ENCODE results near the gene SDK2.
"Not testable (repeated sequence)": the region's sequence is repeated elsewhere in the genome, so short reads cannot be mapped to it uniquely, and the experiment has no call there.

The SDK2 gene

GRCh38 chr17:73320601-73321264 is 323.5 kb downstream of the SDK2 start:
- DNase-seq (ENCODE audit: low spot score) = no peak

DNA sequence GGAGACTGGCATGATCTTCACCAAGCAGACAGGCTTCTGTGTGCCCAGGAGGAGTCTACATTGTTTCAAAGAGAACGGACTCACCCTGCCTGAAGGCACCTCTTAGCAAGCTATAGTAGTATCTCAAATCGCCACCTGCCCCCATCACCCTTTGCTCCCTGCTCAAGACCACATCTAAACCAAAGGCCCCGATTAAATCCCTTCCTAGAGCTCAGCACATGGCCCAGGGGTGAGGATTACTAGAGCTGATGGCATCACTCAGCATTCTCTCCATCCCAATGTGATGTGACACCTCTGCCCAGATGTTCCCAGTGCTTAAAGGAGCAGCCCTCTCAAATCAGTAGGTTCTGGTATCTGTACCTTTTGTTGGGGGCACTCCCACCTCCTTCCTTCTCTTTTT is 324.5 kb downstream of the SDK2 start:
- DNase-seq (ENCODE audit: low spot score) = no peak

- DNase-seq (ENCODE audit: low spot score) = no peak
Measured at GRCh38 chr17:73318836-73319235, 325.4 kb downstream of the SDK2 start.

DNA sequence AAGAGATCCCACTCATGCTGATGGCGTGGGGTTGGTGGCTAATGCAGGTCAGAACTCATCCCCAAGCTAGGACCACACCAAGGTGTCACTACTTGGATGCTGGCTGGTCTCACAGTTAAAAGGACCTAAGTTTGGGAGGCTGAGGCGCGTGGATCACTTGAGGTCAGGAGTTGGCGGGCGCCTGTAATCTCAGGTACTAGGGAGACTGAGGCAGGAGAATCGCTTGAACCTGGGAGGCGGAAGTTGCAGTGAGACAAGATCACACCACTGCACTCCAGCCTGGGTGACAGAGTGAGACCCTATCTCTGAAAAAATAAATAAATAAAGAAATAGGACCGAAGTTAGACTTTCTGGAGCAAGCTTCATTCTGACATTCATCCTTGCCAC is 325.8 kb downstream of the SDK2 start:
- no peak for DNase-seq (ENCODE audit: low spot score)

- DNase-seq (ENCODE audit: low spot score) = no peak
Measured at GRCh38 chr17:73317513-73318426, 326.5 kb downstream of the SDK2 start.

GRCh38 chr17:73316919-73317505 is 327.2 kb downstream of the SDK2 start:
- DNase-seq (ENCODE audit: low spot score) = no peak

GRCh38 chr17:73315471-73315870 is 328.8 kb downstream of the SDK2 start:
- DNase-seq (ENCODE audit: low spot score) = no peak

DNA sequence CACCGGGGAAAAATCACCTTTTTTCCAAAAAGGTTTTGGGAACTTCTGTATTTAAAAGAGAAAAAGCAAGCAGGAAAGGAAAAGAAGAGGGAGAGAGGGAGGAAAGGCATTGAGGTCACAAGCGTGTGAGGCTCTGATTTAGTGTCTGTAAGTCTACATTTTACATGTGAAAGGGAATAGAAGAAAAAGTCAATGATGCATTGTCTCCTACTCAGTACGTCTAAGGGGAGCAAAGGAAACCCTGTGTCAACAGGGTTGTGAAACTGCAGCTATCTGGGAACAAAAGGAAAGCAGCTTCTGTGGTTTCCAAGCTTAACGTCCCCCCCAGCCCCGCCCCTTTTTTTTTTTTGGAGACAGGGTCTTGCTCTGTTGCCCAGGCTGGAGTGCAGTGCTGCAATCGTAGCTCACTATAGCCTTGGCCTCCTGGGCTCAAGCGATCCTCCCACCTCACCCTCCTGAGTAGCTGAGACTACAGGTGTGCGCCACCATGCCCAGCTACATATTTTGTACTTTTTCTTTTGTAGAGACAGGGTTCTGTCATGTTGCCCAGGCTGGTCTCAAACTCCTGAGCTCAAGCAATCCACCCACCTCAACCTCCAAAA is 330.6 kb downstream of the SDK2 start:
- DNase-seq (ENCODE audit: low spot score) = no peak

GRCh38 chr17:73312887-73313286 is 331.4 kb downstream of the SDK2 start:
- DNase-seq (ENCODE audit: low spot score) = not testable (repeated sequence)

GRCh38 chr17:73311781-73312641 is 332.2 kb downstream of the SDK2 start, which contains the start of gene CDC42EP4:
TSS of gene CDC42EP4 (minus strand) at chr17:73312001. CDS start at chr17:73286500, 25,501 bp downstream.
- DNase-seq (ENCODE audit: low spot score) = peak; percentile 70

GRCh38 chr17:73311428-73311780 is 332.8 kb downstream of the SDK2 start:
- no peak for DNase-seq (ENCODE audit: low spot score)

DNA sequence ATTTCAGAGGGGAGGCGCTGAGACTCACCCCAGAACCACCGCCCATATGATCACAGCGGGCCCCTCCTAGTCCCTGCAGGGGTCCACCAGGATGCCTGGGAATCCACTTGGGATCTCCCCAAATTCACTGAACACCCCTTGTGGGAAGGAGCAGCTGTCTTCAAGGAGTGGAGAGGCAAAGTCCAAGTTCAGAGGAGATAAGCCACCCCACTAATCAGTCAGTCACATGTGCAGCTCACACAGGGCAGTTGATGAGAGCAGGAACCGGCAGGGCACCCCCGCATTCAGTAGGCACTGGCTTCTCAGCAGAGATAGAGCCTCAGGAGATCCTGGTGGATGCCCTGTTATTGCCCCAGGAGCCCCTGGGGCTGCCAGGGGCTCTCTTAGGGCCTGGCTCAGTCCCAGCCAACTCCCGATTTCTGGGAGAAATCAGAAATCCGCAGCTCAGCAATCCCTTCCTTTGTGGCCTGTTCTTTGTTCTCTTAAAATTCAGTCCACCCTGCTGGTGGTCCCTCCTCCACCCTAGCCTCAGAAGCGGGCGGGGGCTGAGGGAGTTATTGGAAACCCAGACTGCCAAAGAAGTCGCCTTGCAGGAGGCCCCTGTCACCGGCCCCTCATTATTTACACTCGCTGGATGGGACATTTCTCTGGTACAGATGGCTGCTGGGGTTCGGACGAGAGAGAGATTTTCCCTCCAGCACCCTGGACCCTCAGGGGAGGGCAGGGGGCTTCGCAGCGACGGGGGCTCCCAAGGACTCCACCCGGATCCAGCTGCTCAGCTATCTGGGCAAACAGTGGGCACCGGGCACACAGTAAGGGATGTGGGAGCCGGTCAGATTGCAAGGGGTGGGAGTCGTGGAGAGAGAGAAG is 334.3 kb downstream of the SDK2 start:
- no peak for DNase-seq (ENCODE audit: low spot score)

DNA sequence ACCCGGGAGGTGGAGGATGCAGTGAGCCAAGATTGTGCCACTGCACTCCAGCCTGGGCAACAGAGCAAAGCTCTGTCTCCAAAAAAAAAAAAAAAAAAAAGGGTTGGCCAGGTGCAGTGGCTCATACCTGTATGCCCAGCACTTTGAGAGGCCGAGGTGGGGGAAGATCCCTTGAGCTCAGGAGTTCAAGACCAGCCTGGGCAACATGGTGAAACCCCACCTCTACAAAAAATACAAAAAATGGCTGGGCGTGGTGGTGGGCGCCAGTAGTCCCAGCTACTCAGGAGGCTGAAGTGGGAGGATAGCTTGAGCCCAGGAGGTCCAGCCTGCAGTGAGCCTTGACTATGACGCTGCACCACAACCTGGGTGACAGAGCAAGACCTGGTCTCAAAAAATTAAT is 335.3 kb downstream of the SDK2 start:
- DNase-seq (ENCODE audit: low spot score) = not testable (repeated sequence)

DNA sequence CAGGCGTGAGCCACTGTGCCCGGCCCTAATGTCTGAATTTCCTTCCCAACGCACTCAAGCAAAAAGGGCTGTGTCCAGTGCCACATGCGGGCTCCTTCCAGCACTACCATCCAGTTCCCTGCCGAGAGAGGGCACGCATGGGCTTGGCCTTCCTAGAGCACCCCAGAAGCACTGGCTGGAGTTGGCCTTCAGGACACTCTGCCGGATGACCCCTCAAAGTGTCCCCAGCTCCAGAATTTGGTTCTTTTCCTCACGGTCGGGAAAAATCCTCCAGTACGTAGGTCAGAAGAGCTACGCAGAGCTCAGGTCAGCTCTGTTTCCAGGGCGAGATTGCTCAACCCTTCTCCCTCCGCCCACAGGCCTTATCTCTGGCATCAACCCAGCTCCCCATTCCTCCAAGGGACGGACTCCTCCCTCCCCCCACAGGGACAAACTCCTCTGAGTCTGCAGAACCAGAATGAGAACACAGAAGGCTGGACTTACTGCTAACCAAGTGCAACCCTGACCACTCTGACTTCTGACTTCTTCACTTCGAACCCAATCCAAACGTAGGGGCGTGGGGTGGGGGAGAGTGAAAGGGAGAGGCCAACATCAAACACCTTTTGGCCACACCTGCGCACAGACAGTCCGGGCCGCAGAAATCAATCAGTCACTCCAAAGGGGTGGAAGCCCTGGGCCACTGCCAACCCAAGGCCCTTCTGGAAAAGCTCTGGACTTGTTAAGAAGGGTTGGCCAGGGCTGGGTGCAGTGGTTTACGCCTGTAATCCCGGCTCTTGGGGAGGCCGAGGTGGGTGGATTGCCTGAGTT is 336.0 kb downstream of the SDK2 start:
- no peak for DNase-seq (ENCODE audit: low spot score)

DNA sequence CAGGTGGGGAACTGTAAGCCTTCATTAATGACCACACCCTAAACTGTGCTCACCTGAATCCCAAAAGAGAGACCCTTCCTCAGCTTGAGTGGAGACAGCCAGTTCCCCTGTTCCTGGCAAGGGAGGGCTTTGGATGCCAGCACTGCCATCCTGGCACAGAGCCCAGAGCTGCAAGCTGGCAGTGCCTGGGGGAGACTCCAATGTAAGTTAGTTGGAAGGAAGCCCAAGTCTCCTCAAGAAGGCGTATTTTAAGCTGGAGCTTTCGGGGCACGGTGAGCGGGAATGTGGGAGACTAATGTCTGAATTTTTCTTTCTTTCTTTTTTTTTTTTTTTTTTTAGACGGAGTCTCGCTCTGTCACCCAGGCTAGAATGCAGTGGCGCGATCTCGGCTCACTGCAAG is 337.1 kb downstream of the SDK2 start:
- DNase-seq (ENCODE audit: low spot score) = no peak

DNA sequence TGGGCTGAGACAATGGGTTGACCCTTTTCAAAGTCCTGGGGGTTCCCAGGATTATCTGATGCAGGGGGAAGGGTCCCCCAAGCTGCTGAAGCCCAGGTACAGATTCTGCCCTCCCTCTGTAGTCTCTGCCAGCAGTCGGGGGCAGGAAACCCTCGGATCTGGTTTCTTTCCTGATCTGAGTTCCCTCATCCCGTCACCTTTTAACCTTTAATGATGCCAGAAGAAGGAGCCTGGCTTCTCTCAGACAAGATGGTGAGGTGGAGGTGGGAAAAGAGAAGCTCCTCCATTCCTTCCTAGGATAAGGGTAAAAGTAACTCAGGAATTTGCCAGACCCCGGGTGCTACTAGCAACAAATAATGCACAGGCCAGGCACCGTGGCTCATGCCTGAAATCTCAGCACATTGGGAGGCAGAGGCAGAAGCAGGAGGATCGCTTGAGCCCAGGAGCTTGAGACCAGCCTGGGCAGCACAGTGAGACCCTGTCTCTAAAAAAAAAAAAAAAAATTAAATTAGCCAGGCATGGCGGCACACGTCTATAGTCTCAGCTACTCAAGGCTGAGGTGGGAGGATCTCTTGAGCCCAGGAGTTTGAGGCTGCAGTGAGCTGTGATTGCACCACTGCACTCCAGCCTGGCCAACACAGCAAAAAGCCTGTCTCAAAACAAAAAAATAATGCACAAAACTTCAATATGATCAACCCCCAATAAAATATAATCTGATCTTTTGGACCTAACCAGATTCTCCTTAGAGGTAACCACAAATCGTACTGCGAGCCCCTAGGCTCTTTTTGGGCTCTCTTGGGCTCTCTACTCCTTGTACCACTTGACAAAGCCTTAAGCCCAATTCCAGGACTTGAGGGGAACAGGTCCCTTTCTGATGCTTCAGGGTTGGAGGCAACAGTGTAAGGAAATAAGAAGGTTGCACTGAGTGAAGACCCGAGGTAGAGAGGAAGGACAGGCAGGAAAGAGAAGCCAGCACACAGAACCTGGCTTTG is 338.1 kb downstream of the SDK2 start:
- no peak for DNase-seq (ENCODE audit: low spot score)

DNA sequence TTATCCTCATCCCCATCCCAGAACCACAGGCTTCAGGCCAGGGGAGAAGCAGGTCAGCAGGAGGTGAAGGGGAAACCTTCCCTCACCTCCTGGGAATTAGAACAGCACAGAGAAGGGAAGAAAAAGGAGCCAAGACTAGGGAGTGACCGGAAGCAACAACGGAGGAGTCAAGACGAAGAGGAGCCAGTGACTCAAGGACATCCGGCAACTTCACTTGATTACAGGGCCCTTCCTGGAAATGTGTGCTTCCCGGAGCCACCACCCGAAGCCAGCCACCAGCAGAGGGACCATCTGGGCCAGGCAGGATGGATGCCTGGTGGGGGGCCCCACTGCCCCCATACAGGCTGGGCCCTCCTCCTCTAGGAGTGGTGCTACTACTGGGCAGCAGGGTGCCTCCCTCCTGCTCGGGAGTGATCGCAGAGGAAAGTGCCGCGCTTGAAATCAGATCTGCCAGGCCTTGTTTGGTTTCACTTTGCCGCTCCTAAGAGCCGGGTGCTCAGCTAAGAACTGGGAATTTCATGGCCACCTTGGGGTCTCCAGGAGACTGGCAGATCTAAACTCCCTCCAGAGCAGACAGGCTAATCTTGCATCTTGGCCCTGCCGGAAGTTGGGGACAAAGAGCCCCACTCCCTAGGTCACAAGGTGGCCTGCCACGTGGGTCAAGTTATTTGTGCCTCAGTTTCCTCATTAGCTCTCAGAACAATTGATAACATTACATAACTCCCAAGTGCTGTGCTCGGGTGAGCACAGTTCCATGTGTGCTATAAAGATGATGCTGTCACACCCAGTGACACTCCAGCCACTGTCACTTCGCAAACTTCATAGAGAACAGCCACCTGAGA is 339.1 kb downstream of the SDK2 start:
- DNase-seq (ENCODE audit: low spot score) = no peak

DNA sequence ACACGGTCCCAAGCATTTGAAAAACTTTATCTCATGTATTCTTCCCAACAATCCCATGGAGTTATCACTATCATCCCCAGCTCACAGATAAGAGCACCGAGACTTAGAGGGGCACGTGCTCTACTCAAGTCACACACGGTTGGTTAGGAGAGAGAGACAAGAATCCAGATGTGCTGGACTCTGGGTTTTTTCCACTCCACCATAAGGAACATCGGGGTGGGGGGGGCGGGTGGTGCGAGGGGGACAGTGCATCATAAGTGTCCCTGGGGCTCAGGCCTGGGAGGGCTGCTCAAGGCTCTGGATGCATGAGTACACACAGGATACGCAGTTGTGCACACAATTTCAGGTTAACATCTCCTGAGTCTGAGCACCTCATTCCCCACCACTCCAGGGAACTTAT is 339.8 kb downstream of the SDK2 start:
- no peak for DNase-seq (ENCODE audit: low spot score)

All from germinal center (tissue), 1 donor.